Mesenchymal stem cell (in vitro differentiated cells and primary cell): Measurements from ENCODE around the gene TTC9.

Source experiments
- DNase-seq: peaks from one replicate; pipeline ENCODE4 v3.0.0-alpha.2; 2013
- H2AFZ ChIP-seq: one replicate; pipeline ENCODE4 v1.6.1; 2013; ENCODE audit warnings: low read depth, mild to moderate bottlenecking, control low read depth, inconsistent platforms, low read length, moderate library complexity
- H2AK5ac ChIP-seq: 2 replicates; pipeline ENCODE4 v1.6.1; 2013; ENCODE audit warnings: low read length, moderate library complexity, mild to moderate bottlenecking, inconsistent platforms; ENCODE audit not compliant: severe bottlenecking
- H2BK120ac ChIP-seq: one replicate; pipeline ENCODE4 v1.6.1; 2013; ENCODE audit warnings: low read depth, mild to moderate bottlenecking, inconsistent platforms, low read length, moderate library complexity
- H2BK12ac ChIP-seq, 2 experiments: one replicate each; pipeline ENCODE4 v1.6.1; 2013; ENCODE audit warnings: inconsistent platforms in 2 of 2, low read length in 2 of 2, mild to moderate bottlenecking in 2 of 2, moderate library complexity in 2 of 2, control low read depth in 1 of 2
- H2BK15ac ChIP-seq: one replicate; pipeline ENCODE4 v1.6.1; 2013; ENCODE audit warnings: mild to moderate bottlenecking, low read depth, inconsistent platforms; ENCODE audit not compliant: poor library complexity, severe bottlenecking
- H2BK5ac ChIP-seq: 2 replicates; pipeline ENCODE4 v1.6.1; 2013; ENCODE audit warnings: low read depth, mild to moderate bottlenecking, low read length, control low read depth, inconsistent platforms; ENCODE audit not compliant: poor library complexity, severe bottlenecking
- H3K14ac ChIP-seq, 2 experiments: one replicate each; pipeline ENCODE4 v1.6.1; 2013; ENCODE audit warnings: inconsistent platforms in 2 of 2, low read length in 2 of 2, control low read depth in 1 of 2, mild to moderate bottlenecking in 1 of 2, moderate library complexity in 1 of 2
- H3K18ac ChIP-seq, 2 experiments: one replicate each; pipeline ENCODE4 v1.6.1; 2013; ENCODE audit warnings: inconsistent platforms in 2 of 2, low read length in 2 of 2, control low read depth in 1 of 2, low read depth in 1 of 2, mild to moderate bottlenecking in 1 of 2
- H3K23ac ChIP-seq, 2 experiments: one replicate each; pipeline ENCODE4 v1.6.1; 2013; ENCODE audit warnings: inconsistent platforms in 2 of 2, low read length in 2 of 2, mild to moderate bottlenecking in 2 of 2, moderate library complexity in 2 of 2, control low read depth in 1 of 2
- H3K27ac ChIP-seq: 2 replicates; pipeline ENCODE4 v1.5.1; 2013; ENCODE audit warnings: mild to moderate bottlenecking, moderate library complexity, low read length, control low read depth, inconsistent platforms; ENCODE audit not compliant: poor library complexity, severe bottlenecking
- H3K27me3 ChIP-seq, 2 experiments: 2 replicates each; pipeline versions ENCODE4 v1.6.1 to v1.7.0; 2013; ENCODE audit warnings: low read length in 2 of 2, mild to moderate bottlenecking in 2 of 2, moderate library complexity in 2 of 2, control low read depth in 1 of 2, inconsistent platforms in 1 of 2; ENCODE audit not compliant: control insufficient read depth in 1 of 2, insufficient read depth in 1 of 2
- H3K36me3 ChIP-seq, 2 experiments: 2 replicates each; pipeline versions ENCODE4 v1.6.1 to v1.7.0; 2013; ENCODE audit warnings: low read length in 2 of 2, control low read depth in 1 of 2, inconsistent platforms in 1 of 2, low read depth in 1 of 2, mild to moderate bottlenecking in 1 of 2; ENCODE audit not compliant: insufficient read depth in 2 of 2, control insufficient read depth in 1 of 2
- H3K4ac ChIP-seq, 2 experiments: one replicate each; pipeline ENCODE4 v1.6.1; 2013; ENCODE audit warnings: inconsistent platforms in 2 of 2, low read length in 2 of 2, mild to moderate bottlenecking in 2 of 2, moderate library complexity in 2 of 2, control low read depth in 1 of 2, low read depth in 1 of 2
- H3K4me1 ChIP-seq: 2 replicates; pipeline ENCODE4 v1.6.1; 2013; ENCODE audit warnings: low read depth, low read length, control low read depth; ENCODE audit not compliant: control insufficient read depth, insufficient read depth
- H3K4me2 ChIP-seq: 2 replicates; pipeline ENCODE4 v1.6.1; 2013; ENCODE audit warnings: low read length, mild to moderate bottlenecking, inconsistent platforms; ENCODE audit not compliant: poor library complexity, severe bottlenecking
- H3K4me3 ChIP-seq, 2 experiments: 2 replicates each; pipeline versions ENCODE4 v1.5.1 to v1.7.0; 2013; ENCODE audit warnings: low read length in 2 of 2, mild to moderate bottlenecking in 2 of 2, control low read depth in 1 of 2, low read depth in 1 of 2; ENCODE audit not compliant: insufficient read depth in 1 of 2
- H3K79me1 ChIP-seq: replicated peaks from 2 replicates; pipeline ENCODE4 v1.6.1; 2013; ENCODE audit warnings: mild to moderate bottlenecking, control low read depth, low read length, inconsistent platforms; ENCODE audit not compliant: poor library complexity, severe bottlenecking
- H3K9ac ChIP-seq: 2 replicates; pipeline ENCODE4 v1.7.0; 2013; ENCODE audit warnings: mild to moderate bottlenecking, low read length, moderate library complexity
- H3K9me3 ChIP-seq: 2 replicates; pipeline ENCODE4 v1.7.0; 2013; ENCODE audit warnings: mild to moderate bottlenecking, low read length; ENCODE audit not compliant: control insufficient read depth
- H4K8ac ChIP-seq: one replicate; pipeline ENCODE4 v1.6.1; 2013; ENCODE audit warnings: inconsistent platforms, mild to moderate bottlenecking, low read length, moderate library complexity
- H4K91ac ChIP-seq: one replicate; pipeline ENCODE4 v1.6.1; 2013; ENCODE audit warnings: mild to moderate bottlenecking, low read length, inconsistent platforms
- WGBS: methylation state at CpG from one replicate; pipeline ENCODE4 v1.1.7; 2013; ENCODE audit warnings: mixed read lengths; 5-methylcytosine and 5-hydroxymethylcytosine counted together

The TTC9 gene

GRCh38 chr14:70680748-70681147 is 39.0 kb downstream of the TTC9 start:
- H2BK5ac ChIP-seq, result no peak overlapping the region
- H3K27me3 ChIP-seq, result peaks cover 0 to 12% of the 10 kb centered on the region in 2 experiments
- H3K18ac ChIP-seq, result no peak overlapping the region
- H3K79me1 ChIP-seq, result no peaks in the 10 kb centered on the region
- no peak overlapping the region for H3K4me3 ChIP-seq
- no peak overlapping the region for H4K91ac ChIP-seq
- no peak for DNase-seq
- 100% methylated on average over 1 of the region's 2 CpGs for WGBS
- no peak overlapping the region for H3K23ac ChIP-seq
- no peak overlapping the region for H2BK12ac ChIP-seq
- H2BK120ac ChIP-seq, result no peak overlapping the region
- no peak overlapping the region for H2AK5ac ChIP-seq
- H2BK15ac ChIP-seq, result no peak overlapping the region
- H3K27ac ChIP-seq, result no peak overlapping the region
- no peak overlapping the region for H3K14ac ChIP-seq
- H2AFZ ChIP-seq, result no peak overlapping the region
- no peak overlapping the region for H3K9ac ChIP-seq
- H3K36me3 ChIP-seq, result no peaks in the 10 kb centered on the region
- H3K4me1 ChIP-seq, result no peaks in the 10 kb centered on the region
- H3K4me2 ChIP-seq, result no peak overlapping the region
- H3K4ac ChIP-seq, result no peak overlapping the region
- H4K8ac ChIP-seq, result no peak overlapping the region
- no peaks in the 10 kb centered on the region for H3K9me3 ChIP-seq

GRCh38 chr14:70683983-70684382 is 42.3 kb downstream of the TTC9 start:
- no peak overlapping the region for H3K4ac ChIP-seq
- no peak overlapping the region for H2AK5ac ChIP-seq
- no peak overlapping the region for H3K4me3 ChIP-seq
- H4K8ac ChIP-seq, result no peak overlapping the region
- no peaks in the 10 kb centered on the region for H3K4me1 ChIP-seq
- no peak overlapping the region for H3K27ac ChIP-seq
- peaks cover 0 to 3% of the 10 kb centered on the region in 2 experiments for H3K27me3 ChIP-seq
- WGBS, result 38% methylated on average over 2 of the region's 6 CpGs
- no peak overlapping the region for H2BK15ac ChIP-seq
- DNase-seq, result no peak
- H3K23ac ChIP-seq, result no peak overlapping the region
- H3K18ac ChIP-seq, result no peak overlapping the region
- H4K91ac ChIP-seq, result no peak overlapping the region
- H3K9me3 ChIP-seq, result no peaks in the 10 kb centered on the region
- H3K14ac ChIP-seq, result no peak overlapping the region
- H3K4me2 ChIP-seq, result no peak overlapping the region
- H3K9ac ChIP-seq, result no peak overlapping the region
- H2BK5ac ChIP-seq, result no peak overlapping the region
- no peaks in the 10 kb centered on the region for H3K36me3 ChIP-seq
- H3K79me1 ChIP-seq, result no peaks in the 10 kb centered on the region
- H2BK12ac ChIP-seq, result no peak overlapping the region
- no peak overlapping the region for H2BK120ac ChIP-seq
- H2AFZ ChIP-seq, result no peak overlapping the region

- Histone ChIP-seq H2AFZ (no peak overlapping the region), H3K4me3 (no peak overlapping the region), H3K4ac (no peak overlapping the region), H2BK5ac (no peak overlapping the region), H3K36me3 (no peaks in the 10 kb centered on the region), H2BK120ac (no peak overlapping the region), H3K27me3 (peaks cover 0 to 3% of the 10 kb centered on the region in 2 experiments), H3K23ac (no peak overlapping the region), H3K9ac (no peak overlapping the region), H3K9me3 (no peaks in the 10 kb centered on the region), H2AK5ac (no peak overlapping the region), H3K4me1 (no peaks in the 10 kb centered on the region), H4K8ac (no peak overlapping the region), H3K18ac (no peak overlapping the region), H3K27ac (no peak overlapping the region), H3K79me1 (no peaks in the 10 kb centered on the region), H4K91ac (no peak overlapping the region), H3K4me2 (no peak overlapping the region), H2BK12ac (no peak overlapping the region), H2BK15ac (no peak overlapping the region), H3K14ac (no peak overlapping the region)
- WGBS, result 86% methylated on average over 6 of the region's 7 CpGs
- DNase-seq, result no peak
These were observed 43.9 kb downstream of the TTC9 start for GRCh38 chr14:70685474-70686197.

DNA sequence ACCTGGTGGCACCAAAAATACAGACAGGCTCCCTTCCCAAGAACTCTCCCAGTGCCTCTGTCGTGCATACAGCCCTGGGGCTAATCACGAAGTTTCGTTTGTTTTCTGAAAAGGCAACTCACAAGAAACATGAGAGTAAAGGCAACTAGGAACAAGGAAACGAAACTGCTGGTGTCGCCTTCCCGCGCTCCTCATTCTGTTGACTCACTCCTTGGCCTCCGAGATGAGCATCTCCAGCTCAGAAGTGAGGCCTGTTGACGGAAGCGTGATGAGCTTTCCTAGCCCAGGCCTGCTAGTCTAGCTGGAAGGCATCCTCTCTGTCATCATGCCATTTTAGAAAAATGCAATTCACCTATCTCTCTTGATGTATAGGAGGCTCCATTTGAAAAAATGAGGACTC is 50.5 kb downstream of the TTC9 start:
- Histone ChIP-seq H3K9me3 (no peaks in the 10 kb centered on the region), H3K4me1 (no peaks in the 10 kb centered on the region), H3K23ac (no peak overlapping the region), H3K4me3 (no peak overlapping the region), H2BK15ac (no peak overlapping the region), H2BK5ac (no peak overlapping the region), H4K8ac (no peak overlapping the region), H3K9ac (no peak overlapping the region), H3K27me3 (no peaks in the 10 kb centered on the region), H3K27ac (no peak overlapping the region), H2AK5ac (no peak overlapping the region), H2BK120ac (no peak overlapping the region), H3K79me1 (no peaks in the 10 kb centered on the region), H2AFZ (no peak overlapping the region), H3K18ac (no peak overlapping the region), H3K36me3 (no peaks in the 10 kb centered on the region), H2BK12ac (no peak overlapping the region), H3K4me2 (no peak overlapping the region), H3K14ac (no peak overlapping the region), H3K4ac (no peak overlapping the region), H4K91ac (no peak overlapping the region)
- DNase-seq, result no peak
- WGBS, result 91% methylated on average over 8 of the region's 10 CpGs
